Central memory CD8-positive, alpha-beta T cell (primary cell): Measurements from ENCODE around the gene COMMD10.
"Not testable (repeated sequence)": the region's sequence is repeated elsewhere in the genome, so short reads cannot be mapped to it uniquely, and the experiment has no call there.

Experiments
- ATAC-seq: fragments of 150-1000 bp; cut with Tn5 transposase; replicated peaks from 2 replicates; pipeline ENCODE4 v1.10.0; 2022; ENCODE audit warnings: mild to moderate bottlenecking, moderate FRiP score, moderate number of reproducible peaks; ENCODE audit not compliant: poor library complexity, severe bottlenecking; ENCODE audit errors: extremely low read depth
- DNase-seq, 2 donors: peaks; one replicate each; pipeline ENCODE4 v3.0.0; 2021; ENCODE audit warnings: low spot score in 2 of 2
- H3K27ac Mint-ChIP-seq: one replicate; pipeline ENCODE4 v1.8.0; 2022; ENCODE audit warnings: low read depth, mild to moderate bottlenecking, moderate library complexity, mixed read lengths
- H3K27me3 Mint-ChIP-seq: one replicate; pipeline ENCODE4 v1.8.0; 2022; ENCODE audit warnings: mixed read lengths
- H3K36me3 Mint-ChIP-seq: one replicate; pipeline ENCODE4 v1.8.0; 2022; ENCODE audit warnings: mild to moderate bottlenecking, moderate library complexity, mixed read lengths; ENCODE audit not compliant: insufficient read depth
- H3K4me1 Mint-ChIP-seq: one replicate; pipeline ENCODE4 v1.8.0; 2022; ENCODE audit warnings: mixed read lengths
- H3K4me3 Mint-ChIP-seq: one replicate; pipeline ENCODE4 v1.8.0; 2022; ENCODE audit warnings: mild to moderate bottlenecking, moderate library complexity, mixed read lengths
- H3K9me3 Mint-ChIP-seq: one replicate; pipeline ENCODE4 v1.8.0; 2022; ENCODE audit warnings: mixed read lengths

COMMD10 gene

DNA sequence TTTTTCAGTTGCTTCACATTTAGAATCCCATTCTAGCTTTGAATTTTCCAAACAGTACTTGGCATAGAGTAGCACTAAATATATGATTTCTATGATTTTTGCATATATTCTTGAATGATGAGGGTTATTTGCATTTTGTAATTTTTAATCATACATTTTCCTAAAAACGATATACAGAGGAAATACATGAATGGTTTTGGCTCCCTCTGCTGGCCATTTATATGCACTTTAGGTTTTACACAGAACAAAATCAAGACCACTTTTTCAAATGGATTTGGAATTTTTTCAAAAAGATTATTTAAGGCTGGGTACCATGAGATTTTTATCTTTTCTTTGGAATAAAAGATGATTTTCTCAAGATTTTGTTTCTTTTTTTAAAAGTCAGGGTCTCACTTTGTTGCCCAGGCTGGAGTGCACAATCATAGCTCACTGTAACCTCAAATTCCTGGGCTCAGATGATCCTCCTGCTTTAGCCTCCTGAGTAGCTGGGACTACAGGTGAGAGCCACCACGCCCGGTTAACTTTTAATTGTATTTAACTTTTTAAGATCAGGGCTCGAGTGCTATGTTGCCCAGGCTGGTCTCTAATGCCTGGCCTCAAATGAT is 16.7 kb upstream of the COMMD10 start:
- Mint-ChIP-seq H3K9me3 (no peaks in the 10 kb centered on the region), H3K27ac (no peak overlapping the region), H3K36me3 (peaks cover 2% of the 10 kb centered on the region), H3K4me1 (no peaks in the 10 kb centered on the region), H3K27me3 (peaks cover 58% of the 10 kb centered on the region), H3K4me3 (no peak overlapping the region)
- no peak for DNase-seq
- no peak for ATAC-seq

DNA sequence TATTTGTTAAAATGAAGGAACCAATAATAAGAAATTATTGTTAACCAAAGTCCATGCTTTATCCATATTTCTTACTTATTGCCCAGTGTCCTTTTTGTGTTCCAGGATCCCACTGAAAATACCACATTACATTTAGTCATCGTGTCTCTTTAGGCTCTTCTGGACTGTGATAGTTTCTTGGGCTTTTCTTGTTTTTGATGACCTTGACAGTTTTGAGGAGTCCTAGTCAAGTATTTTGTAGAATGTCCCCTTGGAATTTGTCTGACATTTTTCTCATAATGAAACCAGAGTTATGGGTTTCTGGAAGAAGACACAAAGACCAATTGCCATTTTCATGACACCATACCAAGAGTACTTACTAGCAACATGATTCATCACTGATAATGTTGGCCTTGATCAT is 13.6 kb upstream of the COMMD10 start:
- Mint-ChIP-seq H3K9me3 (no peaks in the 10 kb centered on the region), H3K4me1 (peaks cover 5% of the 10 kb centered on the region), H3K4me3 (no peak overlapping the region), H3K27me3 (peaks cover 54% of the 10 kb centered on the region), H3K36me3 (no peaks in the 10 kb centered on the region), H3K27ac (no peak overlapping the region)
- ATAC-seq (no peak), DNase-seq (no peak)

DNA sequence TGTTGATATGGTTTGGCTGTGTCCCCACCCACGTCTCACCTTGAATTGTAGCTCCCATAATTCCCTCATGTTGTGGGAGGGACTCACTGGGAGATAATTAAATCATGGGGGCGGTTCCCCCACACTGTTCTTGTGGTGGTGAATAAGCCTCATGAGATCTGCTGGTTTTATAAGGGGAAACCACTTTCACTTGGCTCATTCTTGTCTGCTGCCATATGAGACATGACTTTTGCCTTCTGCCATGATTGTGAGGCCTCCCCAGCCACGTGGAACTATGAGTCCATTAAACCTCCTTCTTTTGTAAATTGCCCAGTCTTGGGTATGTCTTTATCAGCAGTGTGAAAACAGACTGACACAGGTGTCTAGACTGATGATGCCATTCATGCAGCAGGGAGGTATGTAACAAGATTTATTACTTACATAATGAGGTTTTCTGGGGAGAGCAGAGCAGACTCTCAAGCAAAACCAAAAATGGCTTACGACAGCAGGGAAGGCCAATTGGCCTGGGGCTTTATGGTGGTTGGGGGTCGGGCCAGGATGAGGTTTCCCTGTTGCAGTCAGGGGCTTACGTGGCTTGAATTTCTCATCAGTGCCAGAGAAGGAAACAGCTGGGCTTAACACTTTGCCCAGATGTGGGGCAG is 9.5 kb upstream of the COMMD10 start:
- H3K36me3 Mint-ChIP-seq: peaks cover 3% of the 10 kb centered on the region

DNA sequence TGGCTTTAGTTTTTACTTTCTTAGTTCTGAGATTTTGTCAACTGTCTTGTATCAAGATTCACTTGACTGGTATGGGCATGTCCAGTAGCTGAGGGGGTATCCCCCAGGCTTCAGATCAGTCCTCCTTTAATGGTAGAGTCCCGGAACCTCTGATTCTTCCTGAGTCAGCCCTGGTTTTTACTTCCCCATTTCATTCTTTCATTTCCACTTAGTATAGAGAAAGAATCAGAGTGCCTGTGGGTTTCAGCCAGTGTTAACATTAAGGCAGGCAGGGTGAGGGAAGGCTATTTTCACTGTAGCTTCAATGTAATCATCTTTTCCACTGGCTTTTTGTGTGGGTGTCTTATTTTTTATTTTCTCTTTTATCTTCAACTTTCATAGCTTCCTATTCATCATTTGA is 8.3 kb upstream of the COMMD10 start:
- Mint-ChIP-seq H3K4me3 (no peak overlapping the region), H3K36me3 (peaks cover 3% of the 10 kb centered on the region), H3K27ac (no peak overlapping the region), H3K27me3 (peaks cover 41% of the 10 kb centered on the region), H3K9me3 (no peaks in the 10 kb centered on the region), H3K4me1 (peaks cover 5% of the 10 kb centered on the region)
- ATAC-seq (no peak), DNase-seq (no peak)

More for the DNA sequence above, 9.5 kb upstream of the COMMD10 start:
- DNase-seq: no peak
- Mint-ChIP-seq H3K9me3 (no peaks in the 10 kb centered on the region), H3K27me3 (peaks cover 41% of the 10 kb centered on the region), H3K27ac (no peak overlapping the region), H3K4me1 (peaks cover 5% of the 10 kb centered on the region), H3K4me3 (no peak overlapping the region)
- ATAC-seq: peak; percentile 24

DNA sequence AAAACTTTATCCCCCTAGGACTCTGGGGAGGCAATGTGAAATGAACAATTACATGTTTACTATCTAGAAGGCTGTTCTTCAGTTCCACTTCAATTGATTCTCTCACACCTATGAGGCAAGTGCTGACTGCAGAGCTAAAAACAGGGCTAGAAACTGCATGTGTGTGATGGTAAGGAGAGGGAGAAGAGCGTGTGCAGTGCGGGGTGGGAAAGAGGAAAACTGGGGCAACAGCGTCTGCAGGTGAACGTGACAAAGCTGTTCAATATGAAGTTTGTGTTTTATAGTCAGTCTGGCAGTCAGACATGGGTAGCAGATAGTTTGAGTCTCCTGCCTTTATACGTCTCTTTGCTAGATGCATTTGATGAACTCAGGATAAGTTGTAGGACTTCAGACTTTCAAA is 6.6 kb upstream of the COMMD10 start:
- Mint-ChIP-seq H3K27me3 (peaks cover 32% of the 10 kb centered on the region), H3K9me3 (no peaks in the 10 kb centered on the region), H3K4me3 (no peak overlapping the region), H3K4me1 (peaks cover 16% of the 10 kb centered on the region), H3K27ac (no peak overlapping the region), H3K36me3 (peaks cover 3% of the 10 kb centered on the region)
- no peak for DNase-seq
- no peak for ATAC-seq

DNA sequence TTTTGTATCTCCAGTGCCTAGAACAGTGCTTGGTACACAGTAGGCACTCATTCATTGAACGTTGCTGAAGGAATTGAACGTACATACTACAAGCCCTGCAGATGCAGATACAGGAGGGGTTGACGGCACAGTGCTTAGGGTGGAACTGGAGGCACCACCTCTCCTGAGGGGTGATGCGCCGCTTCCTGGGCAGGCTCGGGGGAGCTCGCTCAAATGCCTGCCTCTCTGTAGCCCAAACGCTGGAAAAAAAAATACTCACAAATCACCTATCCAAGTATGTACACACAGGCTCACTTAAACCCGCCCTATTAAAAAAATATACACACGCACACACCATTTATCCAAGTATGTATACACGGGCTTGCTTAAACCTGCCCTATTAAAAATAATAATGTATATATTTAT is 536 bp upstream of the COMMD10 start:
- Mint-ChIP-seq H3K4me3 (peak overlapping the region; percentile 87), H3K27ac (peak overlapping the region; percentile 95), H3K4me1 (peaks cover 30% of the 10 kb centered on the region), H3K36me3 (peaks cover 18% of the 10 kb centered on the region), H3K9me3 (no peaks in the 10 kb centered on the region), H3K27me3 (no peaks in the 10 kb centered on the region)
- DNase-seq: peak in 1 of 2 donors; percentile 14
- ATAC-seq: peak; percentile 19

DNA sequence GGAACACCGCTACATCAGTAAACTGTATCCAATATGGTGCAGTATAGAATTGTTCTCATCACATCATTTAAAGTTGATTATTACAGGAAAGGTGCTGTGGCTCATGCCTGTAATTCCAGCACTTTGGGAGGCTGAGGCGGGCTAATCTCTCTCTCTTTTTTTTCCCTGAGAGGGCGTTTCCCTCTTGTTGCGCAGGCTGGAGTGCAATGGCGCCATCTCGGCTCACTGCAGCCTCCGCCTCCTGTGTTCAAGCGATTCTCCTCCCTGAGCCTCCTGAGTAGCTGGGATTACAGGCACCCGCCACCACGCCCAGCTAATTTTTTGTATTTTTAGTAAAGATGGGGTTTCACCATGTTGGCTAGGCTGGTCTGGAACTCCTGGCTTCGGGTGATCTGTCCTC is 1.5 kb downstream of the COMMD10 start:
- H3K27me3 Mint-ChIP-seq, H3K9me3 Mint-ChIP-seq, DNase-seq, ATAC-seq: not testable (repeated sequence)
- Mint-ChIP-seq H3K36me3 (peaks cover 25% of the 10 kb centered on the region), H3K4me3 (peak overlapping the region; percentile 31), H3K27ac (peak overlapping the region; percentile 81), H3K4me1 (peaks cover 35% of the 10 kb centered on the region)

DNA sequence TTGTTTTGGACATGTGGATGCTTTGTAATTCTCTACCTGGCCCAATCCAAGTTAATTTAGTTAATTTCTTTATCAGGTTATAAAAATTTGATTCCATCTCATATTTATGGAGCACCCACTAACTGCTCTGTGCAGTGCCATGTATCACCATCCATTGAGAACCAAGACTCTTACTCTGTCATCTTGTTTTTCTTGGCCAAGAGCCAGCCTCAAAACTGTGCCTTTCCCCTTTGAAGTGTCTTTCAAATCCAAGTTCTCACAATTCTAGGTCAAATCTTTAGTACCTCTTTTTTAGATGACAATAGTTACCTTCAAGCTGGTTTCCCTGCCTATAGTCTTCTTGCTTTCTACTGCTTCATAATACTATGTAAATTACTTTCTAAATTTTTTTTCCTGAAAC is 3.2 kb downstream of the COMMD10 start:
- H3K36me3 Mint-ChIP-seq: peaks cover 31% of the 10 kb centered on the region
- DNase-seq (no peak), ATAC-seq (no peak)
- no peak overlapping the region for H3K4me3 Mint-ChIP-seq
- H3K9me3 Mint-ChIP-seq: no peaks in the 10 kb centered on the region
- H3K4me1 Mint-ChIP-seq: peaks cover 24% of the 10 kb centered on the region
- H3K27ac Mint-ChIP-seq: peak overlapping the region; percentile 44
- H3K27me3 Mint-ChIP-seq: no peaks in the 10 kb centered on the region

DNA sequence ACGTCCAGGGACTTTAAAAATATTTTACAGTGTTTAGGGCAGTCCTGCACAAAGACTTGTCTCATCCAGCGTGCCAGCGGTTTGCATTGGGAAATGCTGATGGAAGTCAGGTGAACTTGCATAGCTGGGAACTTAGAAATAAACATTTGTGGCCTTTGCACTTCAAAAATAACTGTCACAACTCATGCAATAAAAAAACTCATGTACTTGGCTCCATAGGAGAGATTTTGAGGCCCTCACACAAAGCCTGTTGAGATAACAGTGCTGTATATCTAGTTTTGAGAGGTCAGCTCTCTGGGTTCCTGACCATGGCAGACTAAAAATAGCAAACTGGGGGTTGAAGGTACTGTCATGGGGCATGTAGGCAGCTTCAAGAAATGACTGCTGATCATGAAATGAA is 5.5 kb downstream of the COMMD10 start:
- Mint-ChIP-seq H3K4me3 (no peak overlapping the region), H3K4me1 (peaks cover 14% of the 10 kb centered on the region), H3K36me3 (peaks cover 37% of the 10 kb centered on the region), H3K9me3 (no peaks in the 10 kb centered on the region), H3K27me3 (no peaks in the 10 kb centered on the region), H3K27ac (no peak overlapping the region)
- no peak for DNase-seq
- no peak for ATAC-seq

DNA sequence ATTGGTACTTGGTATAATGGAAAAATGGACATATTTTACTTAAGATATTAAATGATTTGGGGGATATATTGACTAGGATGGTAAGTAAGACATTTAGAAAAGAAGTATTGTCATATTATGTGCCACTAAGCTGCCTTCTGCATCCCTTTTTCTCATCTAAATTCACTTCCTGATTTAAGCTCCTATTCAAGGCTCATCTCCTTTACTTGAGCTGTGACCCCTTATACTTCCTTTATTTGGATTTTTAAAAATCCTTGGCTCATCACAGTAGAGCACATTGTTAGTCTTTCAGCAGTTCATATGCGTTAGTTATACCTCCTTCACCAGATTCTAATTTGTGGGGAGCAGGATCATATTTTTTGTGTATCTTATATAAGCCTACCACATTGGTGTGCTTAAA is 6.6 kb downstream of the COMMD10 start:
- Mint-ChIP-seq H3K27ac (no peak overlapping the region), H3K4me3 (no peak overlapping the region), H3K9me3 (no peaks in the 10 kb centered on the region), H3K4me1 (peaks cover 6% of the 10 kb centered on the region), H3K27me3 (no peaks in the 10 kb centered on the region), H3K36me3 (peaks cover 37% of the 10 kb centered on the region)
- DNase-seq (no peak), ATAC-seq (no peak)

DNA sequence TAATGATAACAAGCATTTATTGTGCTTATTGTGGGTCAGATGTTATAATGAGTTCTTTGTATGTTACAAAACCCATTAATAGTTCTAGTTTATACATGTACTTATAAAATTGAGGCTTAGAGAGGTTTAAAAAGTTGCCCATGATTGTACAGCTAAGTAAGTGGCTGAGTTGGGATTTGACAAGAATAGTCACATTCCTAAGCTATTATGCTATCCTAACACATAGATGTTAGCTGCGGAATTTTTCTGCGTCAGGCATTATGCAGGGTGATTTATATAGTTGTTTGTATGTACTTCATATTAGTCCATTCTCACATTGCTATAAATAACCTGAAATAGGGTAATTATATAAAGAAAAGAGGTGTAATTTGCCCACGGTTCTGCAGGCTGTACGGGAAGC is 12.5 kb downstream of the COMMD10 start:
- Mint-ChIP-seq H3K27ac (no peak overlapping the region), H3K4me1 (no peaks in the 10 kb centered on the region), H3K36me3 (peaks cover 28% of the 10 kb centered on the region), H3K27me3 (no peaks in the 10 kb centered on the region), H3K9me3 (no peaks in the 10 kb centered on the region), H3K4me3 (no peak overlapping the region)
- no peak for DNase-seq
- ATAC-seq: no peak

DNA sequence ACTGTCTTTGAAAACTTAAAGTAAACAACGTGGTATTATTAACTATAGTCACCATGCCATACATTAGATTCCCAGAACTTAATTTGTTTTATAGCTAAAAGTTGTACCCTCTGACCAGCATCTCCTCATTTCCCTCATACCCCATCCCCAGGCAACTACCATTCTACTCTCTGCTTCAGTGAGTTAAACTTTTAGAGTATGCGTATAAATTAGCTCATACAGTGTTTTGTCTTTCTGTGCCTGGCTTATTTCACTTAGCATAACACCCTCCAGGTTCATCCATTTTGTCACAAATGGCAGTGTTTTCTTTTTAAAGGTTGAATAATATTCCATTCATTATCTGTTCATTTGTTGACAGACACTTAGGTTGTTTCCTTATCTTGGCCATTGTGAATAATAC is 14.2 kb downstream of the COMMD10 start:
- ATAC-seq (no peak), DNase-seq (no peak)
- no peak overlapping the region for H3K4me3 Mint-ChIP-seq
- peak overlapping the region; percentile 4 for H3K27ac Mint-ChIP-seq
- H3K36me3 Mint-ChIP-seq: peaks cover 15% of the 10 kb centered on the region
- H3K4me1 Mint-ChIP-seq: peaks cover 8% of the 10 kb centered on the region
- no peaks in the 10 kb centered on the region for H3K9me3 Mint-ChIP-seq
- no peaks in the 10 kb centered on the region for H3K27me3 Mint-ChIP-seq

DNA sequence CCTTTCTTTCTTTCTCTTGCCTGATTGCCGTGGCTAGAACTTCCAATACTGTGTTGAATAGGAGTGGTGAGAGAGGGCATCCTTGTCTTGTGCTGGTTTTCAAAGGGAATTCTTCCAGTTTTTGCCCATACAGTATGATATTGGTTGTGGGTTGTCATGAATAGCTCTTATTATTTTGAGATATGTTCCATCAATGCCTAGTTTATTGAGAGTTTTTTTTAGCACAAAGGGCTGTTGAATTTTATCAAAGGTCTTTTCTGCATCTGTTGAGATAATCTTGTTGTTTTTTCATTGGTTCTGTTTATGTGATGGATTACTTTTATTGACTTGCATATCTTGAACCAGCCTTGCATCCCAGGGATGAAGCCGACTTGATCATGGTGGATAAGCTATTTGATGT is 20.1 kb downstream of the COMMD10 start:
- H3K27ac Mint-ChIP-seq, H3K27me3 Mint-ChIP-seq, H3K9me3 Mint-ChIP-seq, H3K36me3 Mint-ChIP-seq, ATAC-seq, DNase-seq, H3K4me3 Mint-ChIP-seq: not testable (repeated sequence)
- peaks cover 50% of the 10 kb centered on the region for H3K4me1 Mint-ChIP-seq
